Daoy (cell line): Measurements from ENCODE around the gene EPB41L1. TPM values are rescaled to one million over a fixed set of nuclear protein-coding genes. Genes with fewer than 3 reads are reported as not detected.

Experiments
- DNase-seq: peaks from one replicate; pipeline ENCODE4 v3.0.0-alpha.2; 2015; ENCODE audit warnings: low read depth
- total RNA-seq: library from RNA; depleted of rRNA; stranded (reverse); fragments of >200 nt; shearing (Covaris generic); gene quantifications from 2 replicates; pipeline ENCODE4 v1.2.3, GENCODE V29; 2014; rRNA removed

EPB41L1 gene
- 2.2 and 8.5 TPM in 2 replicates for total RNA-seq

DNA sequence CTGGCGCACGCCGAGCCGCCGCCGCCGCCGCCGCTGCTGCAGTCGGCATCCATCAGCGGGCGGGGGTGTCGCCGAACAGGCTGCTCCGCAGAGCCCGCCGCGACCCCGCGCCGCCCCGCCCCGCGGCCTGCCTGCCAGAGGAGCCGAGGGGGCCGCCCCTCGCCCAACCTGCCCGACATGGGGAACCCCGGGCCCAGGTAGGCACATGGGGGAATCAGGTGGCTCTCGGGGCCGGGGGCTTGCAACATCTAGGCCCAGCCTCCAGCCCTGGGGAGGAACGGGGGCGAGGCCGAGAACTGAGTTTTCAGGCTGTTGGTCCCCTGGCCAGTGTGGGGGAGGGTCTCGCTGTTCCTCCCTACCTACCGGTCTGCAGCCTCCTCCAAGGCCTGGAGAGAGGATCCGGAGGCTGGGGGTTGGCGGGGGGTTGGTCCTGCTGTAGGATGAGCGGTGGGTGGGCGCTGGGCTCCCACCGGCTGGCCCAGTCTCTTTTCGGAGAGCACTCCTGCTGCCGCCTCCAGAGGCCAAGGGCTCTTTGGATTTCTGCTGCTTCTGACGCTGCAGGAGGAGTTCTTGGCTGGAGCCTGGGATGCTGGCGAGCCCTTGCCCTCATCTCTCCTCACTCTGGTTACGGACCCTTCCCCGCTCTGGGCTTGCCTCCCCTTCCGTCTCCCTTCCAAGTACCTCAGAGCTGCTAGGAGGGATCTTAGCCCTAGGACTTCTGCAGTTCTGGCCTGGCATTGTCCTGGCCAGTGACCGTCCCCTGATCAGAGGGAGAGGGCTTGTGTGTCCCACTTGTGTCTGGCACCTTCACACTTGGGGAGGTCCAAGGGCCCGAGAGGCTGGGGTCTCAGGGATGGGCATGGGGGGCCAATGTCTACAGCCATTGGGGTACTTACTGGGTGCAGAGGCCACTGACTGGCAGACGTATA, at the start of gene EPB41L1:
TSS of gene EPB41L1 (plus strand) at position 41 of the 929 bp plus-strand sequence. CDS start 19,038 bp downstream, outside the sequence.
- no peak for DNase-seq

DNA sequence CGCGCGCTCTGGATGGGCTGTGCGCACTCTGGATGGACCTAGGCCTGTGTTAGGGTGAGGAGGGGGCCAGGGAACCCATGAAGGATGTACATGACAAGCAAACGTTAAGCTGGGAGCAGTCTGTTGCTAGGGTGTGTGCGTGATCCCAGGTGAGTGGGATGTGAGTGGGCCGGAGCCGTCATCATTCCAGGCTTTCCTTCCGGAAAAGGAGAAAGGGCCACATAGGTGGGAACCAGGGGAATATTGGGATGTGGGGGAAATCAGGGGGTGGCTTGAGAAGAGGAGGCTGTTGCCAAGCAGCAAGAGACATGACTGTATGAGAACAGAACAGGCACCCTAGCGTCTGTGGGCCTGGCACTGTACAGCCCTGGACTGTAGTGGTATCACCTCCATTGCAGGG, 49.7 kb upstream of the EPB41L1 start:
- DNase-seq = no peak

DNA sequence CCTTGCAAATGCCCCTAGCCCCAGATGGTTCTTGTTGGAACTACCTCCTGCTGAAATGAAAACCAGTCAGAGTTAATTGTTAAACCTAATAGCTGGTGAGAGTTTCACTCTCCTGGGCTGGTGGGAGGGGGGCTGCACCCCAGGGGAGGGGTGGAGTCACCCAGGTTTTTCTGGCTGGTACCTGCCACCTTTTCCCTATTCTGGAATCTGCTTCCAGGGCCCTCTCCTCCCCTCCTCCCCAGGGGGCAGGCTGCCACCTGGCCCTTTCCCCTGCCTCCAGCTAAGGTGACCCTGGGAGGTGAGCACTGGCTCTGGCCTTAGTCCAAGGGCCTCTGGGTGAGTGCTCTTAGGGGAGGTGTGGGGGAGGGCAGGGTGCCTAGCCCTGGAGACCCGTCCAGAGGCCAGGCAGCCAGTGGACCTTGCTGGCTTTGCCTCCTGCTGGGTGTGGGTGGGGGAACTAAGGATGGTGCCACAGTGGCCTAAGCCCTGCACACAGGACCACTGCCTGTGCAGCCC, 48.8 kb upstream of the EPB41L1 start:
- DNase-seq = no peak

DNA sequence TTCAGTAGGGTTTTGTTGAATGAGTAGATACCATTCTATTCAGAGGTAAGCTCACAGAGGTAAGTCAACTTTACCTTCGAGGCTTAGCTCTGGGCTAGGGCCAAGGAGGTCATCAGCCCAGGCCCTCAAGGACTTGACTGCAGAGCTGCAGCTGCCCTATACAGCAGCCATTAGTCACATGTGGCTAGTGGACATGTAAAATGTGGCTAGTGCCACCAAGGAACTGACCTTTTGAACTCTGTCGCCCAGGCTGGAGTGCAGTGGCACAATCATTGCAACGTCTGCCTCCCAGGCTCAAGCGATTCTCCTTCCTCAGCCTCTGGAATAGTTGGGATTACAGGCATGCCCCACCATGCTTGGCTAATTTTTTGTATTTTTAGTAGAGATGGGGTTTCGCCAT, 47.9 kb upstream of the EPB41L1 start:
- DNase-seq = no peak

DNA sequence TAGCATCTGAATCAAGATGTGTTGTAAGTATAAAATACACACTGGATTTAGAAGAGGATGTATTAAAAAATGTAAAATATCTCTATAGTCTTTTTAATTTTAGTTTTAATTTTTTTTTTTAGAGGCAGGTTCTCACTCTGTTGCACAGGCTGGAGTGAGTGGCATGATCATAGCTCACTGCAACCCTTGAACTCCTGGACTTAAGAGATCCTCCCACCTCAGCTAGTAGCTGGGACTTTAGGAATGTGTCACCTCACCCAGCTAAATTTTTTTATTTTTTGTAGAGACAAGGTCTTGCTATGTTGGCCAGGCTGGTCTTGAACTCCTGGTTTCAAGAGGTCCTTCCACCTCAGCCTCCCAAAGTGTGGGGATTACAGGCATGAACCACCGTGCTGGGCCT, 46.7 kb upstream of the EPB41L1 start:
- DNase-seq = no peak

DNA sequence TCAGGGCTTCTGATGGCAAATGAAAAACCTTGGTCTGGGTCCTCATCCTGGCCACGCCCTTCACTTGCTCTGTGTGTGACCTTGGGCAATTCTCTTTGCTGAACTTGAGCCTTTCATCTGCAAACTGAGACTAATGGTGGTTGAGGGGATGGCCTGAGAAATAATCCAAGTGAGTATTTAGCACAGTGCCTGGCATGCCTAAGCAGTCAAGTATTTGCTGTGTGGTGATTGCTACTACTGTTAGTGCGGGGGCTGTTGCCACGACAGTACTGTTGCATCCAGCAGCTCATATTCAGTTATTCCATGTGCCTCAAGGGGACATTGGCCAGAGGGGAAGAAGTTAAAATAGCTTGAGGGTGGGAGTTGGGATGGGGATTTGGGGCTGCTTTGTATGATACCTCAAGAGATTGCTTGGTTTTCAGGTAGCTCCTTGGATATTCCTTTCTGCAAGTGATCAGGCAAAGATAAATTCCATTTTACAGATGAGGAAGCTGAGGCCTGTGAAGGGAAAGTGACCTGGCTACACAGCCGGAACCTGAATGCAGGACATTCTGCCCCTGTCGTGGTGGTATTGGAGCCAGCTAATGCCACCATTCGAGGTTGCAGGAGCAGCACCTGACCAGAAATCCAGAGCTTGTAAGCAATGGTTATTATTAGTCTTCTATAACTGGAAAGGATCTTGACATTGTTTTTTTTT, 45.1 kb upstream of the EPB41L1 start:
- DNase-seq = no peak

DNA sequence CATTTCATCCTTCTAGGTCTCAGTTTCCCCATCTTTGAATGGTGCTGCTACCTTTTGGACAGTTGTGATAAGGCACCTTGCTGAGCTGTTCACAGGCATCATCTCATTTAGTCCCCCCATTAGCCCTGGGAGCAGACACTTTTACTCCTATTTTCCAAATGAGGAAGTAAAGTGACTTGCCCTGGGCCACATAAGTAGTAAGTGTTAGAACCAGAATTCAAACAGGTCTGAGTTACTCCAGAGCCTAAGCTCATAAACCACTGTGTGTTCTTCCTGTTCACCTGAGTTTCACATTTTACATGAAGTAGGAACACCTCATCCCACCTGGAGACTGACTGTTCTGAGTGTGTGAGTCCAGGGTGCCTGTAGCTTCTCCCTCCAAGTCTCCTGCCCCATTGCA, 43.5 kb upstream of the EPB41L1 start:
- no peak for DNase-seq

DNA sequence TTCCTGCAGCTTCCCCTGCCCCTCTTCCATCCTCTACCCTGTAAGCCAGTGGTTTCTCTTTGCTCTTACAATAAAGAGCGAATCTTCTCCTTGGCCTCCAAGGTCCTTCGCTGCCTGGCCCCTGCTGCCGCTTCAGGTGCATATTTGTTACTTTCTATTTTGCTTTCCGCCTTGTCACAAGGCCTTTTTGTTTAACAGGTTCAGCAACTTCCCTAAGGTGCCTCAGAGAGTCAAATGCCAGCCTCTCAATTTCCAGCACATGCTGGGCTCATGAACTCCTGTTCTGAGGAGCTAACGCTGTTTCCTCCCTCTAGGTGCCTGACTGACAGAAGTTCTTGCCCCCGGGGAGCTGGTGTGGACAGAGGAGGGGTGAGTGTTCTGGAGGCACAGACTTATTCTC, 42.4 kb upstream of the EPB41L1 start:
- no peak for DNase-seq

DNA sequence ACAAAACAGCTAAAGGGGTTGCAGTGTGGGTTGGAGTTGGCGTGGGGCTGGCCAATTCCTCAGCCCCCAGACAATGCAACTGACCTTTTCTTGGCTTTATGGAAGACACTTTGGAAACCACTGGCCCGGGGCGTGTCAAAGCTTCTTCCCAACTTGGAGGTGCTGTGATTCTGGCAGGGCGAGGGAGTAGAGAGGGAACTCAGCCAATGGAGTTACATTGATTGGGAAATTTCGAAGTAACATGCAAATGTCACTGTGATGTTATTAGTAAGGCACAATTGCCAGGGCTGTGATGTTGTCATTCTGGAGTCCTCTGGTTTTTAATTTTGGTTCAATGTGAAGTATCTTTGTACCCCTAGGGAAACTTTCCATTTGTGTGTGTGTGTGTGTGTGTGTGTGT, 41.5 kb upstream of the EPB41L1 start:
- DNase-seq = no peak

DNA sequence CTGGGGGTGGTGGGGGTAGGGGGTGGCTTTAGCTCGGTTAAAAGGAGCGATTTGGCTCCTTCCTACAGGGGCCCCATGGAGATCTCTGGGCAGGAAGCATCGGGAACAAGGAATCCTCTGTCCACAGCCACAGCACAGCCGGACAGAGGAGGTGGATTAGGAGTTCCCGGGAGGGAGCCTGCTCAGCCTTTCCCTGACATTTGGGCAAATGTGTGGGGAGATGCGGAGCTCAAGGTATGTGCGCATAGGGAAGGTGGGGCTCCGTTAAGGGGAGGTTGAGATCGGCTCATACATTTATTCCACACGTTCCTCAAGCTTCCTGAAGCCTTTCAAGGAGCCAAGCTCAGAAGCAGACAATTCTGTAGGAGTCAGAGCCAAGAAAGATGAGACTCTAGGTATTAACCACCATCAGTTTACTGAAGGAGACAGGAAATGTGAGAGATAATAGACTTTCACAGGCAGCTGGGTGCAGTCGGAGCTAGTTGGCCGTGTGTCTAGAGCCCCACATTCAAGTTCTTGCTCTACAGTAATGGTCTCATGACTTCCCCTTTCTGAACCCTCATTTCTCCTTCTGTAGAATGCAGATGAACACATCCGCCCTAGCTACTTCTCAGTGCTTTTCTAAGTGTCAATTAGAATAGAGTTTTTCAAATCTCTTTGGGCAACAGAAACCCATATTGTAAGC, 40.8 kb upstream of the EPB41L1 start:
- DNase-seq = no peak

DNA sequence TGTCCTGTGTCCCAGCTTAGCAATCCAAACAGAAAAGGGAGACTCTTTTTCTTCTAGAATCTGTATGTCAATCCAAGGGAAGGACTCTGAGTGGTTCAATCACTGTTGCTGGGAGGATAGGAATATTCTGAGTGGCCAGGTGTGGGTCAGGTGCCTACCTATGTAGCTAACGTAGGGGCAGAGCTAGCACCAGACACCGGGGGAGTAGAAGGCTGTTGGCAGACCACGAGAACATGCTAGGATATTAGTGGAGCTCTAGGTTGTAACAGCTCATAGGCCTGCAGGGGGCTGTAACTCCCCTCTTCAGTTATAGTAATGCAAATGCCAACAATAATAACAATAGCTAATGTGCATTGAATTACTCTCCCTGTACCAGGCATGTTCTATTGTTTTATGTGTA, 39.8 kb upstream of the EPB41L1 start:
- DNase-seq = no peak

DNA sequence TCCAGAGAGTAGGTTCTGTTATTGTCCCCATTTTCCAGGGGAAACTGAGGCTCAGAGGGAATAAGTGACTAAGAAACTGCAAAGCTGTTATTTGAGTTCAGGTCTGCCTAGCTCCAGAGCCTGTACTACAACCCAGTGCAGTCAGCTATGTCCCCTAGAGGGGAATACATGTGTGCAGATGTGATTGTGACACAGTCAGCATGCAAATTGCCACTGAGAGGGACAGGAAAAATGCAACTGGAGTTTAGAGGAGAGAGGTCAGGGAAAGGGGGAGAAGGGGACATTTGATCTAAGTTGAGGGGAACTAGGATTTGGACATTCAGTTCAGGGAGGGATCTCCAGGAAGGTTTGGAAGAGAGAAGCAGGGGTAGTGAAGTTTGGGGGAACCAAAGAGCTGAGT, 38.6 kb upstream of the EPB41L1 start:
- no peak for DNase-seq

DNA sequence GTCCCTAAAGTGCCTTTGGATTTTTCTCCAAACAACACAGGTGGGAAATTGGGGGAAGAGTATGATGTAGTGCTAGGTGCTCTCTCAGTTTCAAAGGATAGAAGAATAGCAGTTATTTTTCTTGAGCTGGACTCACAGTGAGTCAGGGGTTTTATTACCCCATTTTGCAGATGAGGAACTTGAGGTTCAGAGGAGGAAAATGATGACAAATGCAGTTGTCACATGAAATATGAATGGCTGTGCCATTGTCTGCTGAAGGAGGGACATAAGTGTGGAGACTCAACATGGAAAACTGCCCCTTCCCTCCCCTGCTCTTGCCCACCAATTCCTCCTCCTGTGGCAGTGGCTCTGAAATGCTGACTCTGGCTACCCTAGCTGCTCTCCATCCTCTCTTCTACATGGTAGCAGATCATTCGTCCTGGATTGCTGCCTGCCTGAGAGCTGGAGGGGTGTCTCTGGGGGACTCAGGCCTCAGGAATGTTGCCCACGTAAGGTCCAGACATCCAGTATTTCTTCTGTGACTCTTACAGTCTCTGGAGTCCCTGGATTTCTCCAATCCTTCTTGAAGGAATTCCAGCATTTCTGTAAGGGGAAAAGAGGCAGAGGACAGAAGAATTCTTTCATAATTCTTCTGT, 37.6 kb upstream of the EPB41L1 start:
- DNase-seq = peak; percentile 61

DNA sequence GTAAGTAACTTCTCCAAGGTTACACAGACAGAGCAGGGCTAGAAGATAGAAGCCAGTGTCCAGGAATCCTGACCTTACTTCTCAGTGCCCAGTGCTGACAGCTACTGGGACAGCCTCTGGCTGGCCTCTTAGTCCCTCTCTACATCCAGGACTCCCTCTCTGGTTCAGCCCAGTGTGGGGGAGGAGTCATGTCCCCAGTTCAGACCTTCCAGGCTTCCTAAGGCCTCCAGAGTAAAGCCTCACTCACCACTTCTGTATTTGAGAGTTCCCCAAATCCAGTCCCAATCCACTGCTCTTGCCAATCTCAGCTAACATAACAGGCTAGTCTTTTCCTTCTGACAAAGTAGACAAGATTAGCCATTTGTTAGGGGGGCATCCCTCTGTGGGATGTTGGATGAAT, 36.9 kb upstream of the EPB41L1 start:
- DNase-seq = no peak

DNA sequence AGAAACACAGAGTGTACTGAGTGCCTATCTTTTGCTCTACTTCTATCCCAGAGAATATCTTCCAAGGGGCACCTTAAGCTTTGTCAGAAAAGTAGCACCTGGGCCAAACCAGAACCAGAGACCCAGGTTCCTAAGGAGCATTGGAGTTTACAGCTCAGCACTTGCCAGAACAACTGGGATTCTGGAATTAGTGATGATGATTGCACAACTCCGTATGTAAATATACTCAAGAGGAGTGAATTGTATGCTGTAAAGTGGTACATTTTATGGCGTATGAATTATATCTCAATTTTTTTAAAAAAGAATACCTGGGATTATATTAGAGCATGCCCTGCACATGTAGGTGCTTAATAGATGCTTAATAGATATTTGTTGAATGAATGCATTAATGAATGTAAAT, 36.2 kb upstream of the EPB41L1 start:
- DNase-seq = no peak

DNA sequence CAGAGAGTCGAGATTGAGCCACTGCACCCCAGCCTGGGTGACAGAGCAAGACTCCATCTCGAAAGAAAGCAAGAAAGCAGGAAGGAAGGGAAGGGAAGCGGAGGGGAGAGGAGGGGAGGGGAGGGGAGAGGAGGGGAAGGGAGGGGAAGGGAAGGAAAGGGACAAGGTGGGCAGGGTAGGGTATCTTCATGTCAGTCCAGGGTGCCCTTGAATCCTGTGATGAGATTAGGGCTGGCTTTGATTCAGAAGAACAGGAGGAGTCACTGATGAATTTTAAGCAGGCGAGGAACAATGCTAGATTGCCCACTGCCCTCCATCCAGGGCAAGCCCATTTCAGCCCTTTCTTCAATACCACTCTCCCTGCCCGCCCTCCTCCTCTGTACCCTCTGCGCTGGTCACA, 35.0 kb upstream of the EPB41L1 start:
- no peak for DNase-seq

DNA sequence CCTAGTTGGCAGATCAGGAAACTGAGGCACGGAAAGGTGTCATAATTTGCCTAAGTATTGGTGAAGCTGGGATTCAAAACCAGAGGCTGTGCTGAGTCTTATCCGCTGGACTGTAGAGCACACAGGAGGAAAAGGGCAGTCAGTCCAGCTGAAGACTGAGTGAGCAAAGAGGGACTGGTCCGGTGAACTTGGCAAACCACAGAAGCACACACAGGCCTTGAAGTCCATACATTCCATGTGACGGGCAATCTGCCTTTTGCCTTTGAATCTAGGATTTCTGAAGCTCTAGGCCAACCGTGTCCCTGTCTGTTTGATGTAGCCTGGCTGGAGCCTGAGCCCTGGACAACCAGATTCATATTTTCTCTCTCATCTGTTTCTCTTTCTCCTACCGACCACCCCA, 34.3 kb upstream of the EPB41L1 start:
- DNase-seq = no peak

DNA sequence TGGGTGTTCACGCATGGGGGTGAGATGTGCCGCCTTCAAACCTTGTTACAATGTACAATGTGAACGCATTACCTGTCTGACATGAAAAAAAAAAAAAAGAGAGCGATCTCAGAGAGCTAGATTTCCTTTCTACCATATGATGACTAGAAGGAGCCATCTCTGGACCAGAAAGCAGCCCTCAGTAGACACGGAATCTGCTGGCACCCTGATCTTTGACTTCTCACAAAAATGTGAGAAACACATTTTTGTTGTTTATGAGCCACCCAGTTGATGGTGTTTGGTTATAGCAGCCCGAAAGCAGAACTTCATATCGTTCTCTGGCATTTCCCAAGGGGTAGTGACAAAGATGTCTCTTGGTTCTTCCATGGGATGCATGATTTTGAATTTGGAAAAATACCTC, 33.5 kb upstream of the EPB41L1 start:
- DNase-seq = no peak

DNA sequence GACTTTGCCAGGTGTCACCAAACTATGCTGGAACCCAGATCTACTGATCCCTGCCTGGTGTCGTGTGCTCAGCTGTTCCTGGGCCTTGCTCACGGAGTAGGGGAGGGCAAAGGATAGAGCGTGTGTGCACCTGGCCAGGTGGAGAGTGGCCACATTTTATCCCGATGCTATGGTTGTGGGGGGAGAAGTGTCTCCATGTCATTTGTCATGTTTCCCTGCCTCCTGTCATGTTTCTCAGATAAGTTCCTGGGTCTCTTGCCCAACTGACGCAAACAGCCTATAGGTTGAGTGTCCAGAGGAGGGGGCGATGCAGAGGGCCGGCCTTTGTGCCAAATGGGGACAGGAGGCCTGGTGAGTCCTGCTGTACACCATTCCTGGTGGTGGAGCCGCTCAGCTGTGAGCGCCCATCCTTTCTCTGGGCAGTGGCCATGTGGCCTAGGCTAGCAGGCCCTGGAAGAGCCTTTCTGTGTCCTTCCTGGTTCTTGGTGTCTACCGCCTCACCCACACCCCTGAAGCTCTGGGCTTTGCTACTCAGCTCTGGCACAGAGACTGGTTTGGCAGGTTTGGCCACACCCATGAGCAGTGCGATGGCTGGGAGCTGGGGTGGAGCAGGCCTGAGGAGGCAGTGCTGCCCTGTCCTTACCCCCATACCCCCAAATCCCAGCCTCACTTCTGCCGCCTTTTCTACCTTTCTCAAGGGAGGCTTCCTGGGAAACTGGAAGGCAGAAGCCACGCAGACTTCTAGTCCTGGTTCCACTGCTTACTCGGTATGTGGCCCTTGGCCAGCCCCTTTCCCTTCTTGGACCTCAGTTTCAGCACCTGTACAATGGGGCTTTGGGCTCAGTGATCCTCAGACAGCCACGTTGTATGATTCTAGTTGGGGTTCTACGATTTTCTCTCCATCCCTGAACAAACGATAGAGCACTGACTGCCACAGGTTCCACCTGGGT, 32.3 kb upstream of the EPB41L1 start:
- no peak for DNase-seq

DNA sequence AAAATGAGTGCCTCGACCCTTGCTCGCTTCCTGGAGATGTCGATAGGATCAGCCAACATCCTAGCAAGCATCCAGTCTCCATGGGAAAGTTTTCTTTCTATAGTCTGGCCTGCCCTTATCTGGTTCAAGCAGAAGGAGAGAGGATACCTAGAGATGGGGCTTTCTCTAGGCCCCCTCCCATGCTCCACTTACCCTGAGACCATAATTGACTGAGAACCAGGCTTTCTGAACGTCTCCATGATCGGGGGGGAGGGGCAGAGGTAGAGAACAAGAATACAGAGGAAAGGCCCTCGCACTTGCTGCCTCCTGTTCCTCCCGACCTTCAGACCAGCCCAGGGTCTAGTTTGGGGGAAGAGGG, 31.6 kb upstream of the EPB41L1 start:
- DNase-seq = no peak

DNA sequence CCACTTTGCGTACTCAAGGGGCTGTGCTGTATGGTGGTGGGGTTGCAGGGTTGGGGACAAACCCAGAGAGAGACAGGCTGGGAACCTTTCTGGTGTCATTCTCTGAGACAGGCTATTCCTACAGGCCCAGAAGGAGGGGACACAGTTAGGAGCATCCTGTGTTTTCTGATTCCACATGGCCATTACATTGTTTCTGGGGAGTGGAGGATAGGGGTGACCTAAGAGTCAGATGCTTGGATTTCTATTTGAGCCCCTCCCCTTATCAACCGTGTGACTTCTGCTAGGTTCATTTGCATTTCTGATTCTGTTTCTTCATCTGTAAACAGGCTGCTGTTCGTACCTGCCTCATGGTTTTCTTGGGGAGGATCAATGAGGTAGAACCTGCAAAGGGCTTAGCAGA, 29.4 kb upstream of the EPB41L1 start:
- DNase-seq = no peak
